ENCODE results near the gene DGLUCY. TPM values are rescaled to one million over a fixed set of nuclear protein-coding genes. Genes with fewer than 3 reads are reported as not detected.
"Not testable (repeated sequence)": the region's sequence is repeated elsewhere in the genome, so short reads cannot be mapped to it uniquely, and the experiment has no call there.

The DGLUCY gene
- total RNA-seq, 2 donors from 2014 or later, result 73.8 to 88.7 TPM

DNA sequence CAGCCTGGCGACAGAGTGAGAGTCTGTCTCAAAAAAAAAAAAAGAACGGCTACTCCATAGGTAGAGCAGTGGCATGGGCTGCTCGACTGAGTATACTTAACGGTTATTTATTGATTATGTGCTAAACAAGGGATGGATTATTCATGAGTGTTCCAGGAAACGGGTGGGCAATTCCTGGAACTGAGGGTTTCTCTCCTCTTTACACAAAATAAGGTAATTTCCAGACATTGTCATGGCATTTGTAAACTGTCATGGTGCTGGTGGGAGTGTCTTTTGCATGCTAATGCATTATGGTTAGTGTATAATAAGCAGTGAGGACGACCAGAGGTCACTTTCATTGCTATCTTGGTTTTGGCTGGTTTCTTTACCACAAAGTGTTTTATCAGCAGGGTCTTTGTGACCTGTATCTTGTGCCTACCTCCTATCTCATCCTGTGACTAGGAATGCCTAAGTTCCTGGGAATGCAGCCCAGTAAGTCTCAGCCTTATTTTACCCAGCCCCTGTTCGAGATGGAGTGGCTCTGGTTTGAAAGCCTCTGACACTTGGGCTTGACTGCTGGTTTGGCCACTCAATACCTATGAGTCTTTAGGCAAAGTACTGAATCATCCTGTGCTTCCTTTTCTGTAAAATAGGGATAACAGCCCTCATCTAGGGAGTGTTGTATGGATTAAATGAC is 3.2 kb downstream of the DGLUCY start:
- H3K4me1 Mint-ChIP-seq, result peaks cover 45% of the 10 kb centered on the region
- peak; percentile 30 for ATAC-seq (replicated peaks)
- H3K27ac Mint-ChIP-seq, result peak overlapping the region; percentile 95
- no peaks in the 10 kb centered on the region for H3K27me3 Mint-ChIP-seq
- peaks cover 74% of the 10 kb centered on the region for H3K36me3 Mint-ChIP-seq (ENCODE audit: low read depth)
- H3K4me3 Mint-ChIP-seq, result peak overlapping the region; percentile 86
- H3K9me3 Mint-ChIP-seq, result no peaks in the 10 kb centered on the region

DNA sequence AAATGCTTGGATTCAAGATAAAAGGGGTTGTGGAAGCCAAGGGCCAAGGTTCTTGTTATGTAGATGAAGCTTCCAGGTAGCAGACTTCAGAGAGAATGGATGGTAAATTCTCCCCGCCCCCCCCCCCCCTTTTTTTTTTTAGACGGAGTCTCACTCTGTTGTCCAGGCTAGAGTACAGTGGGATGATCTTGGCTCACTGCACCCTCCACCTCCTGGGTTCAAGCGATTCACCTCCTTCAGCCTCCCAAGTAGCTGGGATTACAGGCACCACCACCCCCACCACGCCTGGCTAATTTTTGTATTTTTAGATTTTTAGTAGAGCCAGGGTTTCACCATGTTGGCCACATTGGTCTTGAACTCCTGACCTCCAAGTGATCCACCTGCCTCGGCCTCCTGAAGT is 4.1 kb downstream of the DGLUCY start:
- Mint-ChIP-seq H3K27ac (peak overlapping the region; percentile 95), H3K4me3 (peak overlapping the region; percentile 86), H3K9me3 (no peaks in the 10 kb centered on the region), H3K36me3 (ENCODE audit: low read depth) (peaks cover 74% of the 10 kb centered on the region), H3K27me3 (no peaks in the 10 kb centered on the region), H3K4me1 (peaks cover 42% of the 10 kb centered on the region)
- ATAC-seq (replicated peaks), result no peak

DNA sequence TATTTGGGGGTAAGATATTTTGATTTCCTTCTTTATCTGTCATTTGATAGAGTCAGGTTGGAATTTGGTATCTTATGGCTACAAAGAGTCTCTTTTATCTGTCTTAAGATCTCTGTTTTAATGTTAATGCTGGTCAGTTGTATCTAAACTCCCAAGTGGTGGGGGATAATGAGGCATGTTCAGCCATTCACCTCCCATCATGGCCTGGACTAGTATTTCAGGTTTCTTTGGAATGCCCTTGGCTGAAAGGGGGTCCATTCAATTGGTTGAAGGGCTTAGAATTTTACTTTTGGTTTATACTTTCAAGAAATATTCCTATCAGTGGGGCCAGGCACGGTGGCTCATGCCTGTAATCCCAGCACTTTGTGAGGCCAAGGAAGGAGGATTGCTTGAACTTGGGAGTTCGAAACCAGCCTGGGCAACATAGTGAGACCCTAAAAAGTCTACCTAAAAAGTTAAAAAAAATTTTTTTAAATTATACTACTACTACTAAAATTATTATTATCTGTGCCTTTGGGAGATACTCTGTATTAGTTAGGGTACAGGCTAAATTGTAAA is 4.7 kb downstream of the DGLUCY start:
- Mint-ChIP-seq H3K36me3 (ENCODE audit: low read depth) (peaks cover 74% of the 10 kb centered on the region), H3K9me3 (no peaks in the 10 kb centered on the region), H3K27ac (peak overlapping the region; percentile 95), H3K4me3 (peak overlapping the region; percentile 86), H3K4me1 (peaks cover 37% of the 10 kb centered on the region), H3K27me3 (no peaks in the 10 kb centered on the region)
- no peak for ATAC-seq (replicated peaks)

DNA sequence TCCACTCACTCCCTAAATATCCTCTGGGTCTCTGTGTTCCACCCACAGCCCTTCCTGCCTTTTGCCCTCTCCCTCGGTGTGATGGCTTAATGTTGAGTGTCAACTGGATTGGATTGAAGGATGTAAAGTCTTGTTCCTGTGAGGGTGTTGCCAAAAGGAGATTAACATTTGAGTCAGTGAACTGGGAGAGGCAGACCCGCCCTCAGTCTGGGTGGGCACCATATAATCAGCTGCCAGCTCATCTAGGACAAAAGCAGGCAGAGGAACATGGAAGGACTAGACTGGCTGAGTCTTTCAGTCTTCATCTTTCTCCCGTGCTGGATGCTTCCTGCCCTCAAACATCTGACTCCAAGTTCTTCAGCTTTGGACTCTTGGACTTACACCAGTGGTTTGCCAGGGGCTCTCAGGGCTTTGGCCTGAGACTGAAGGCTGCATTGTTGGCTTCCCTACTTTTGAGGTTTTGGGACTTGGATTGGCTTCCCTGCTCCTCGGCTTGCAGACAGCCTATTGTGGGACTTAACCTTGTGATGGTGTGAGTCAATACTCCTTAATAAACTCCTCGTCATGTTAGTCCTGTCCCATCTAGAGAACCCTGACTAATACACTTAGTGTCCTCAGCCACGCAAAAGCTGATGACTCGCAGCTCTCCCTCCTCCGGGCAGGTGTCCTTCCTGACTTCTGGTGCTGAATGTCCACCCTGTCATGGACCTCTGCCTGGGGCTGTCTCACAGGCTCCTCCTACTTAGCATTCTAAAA is 5.9 kb downstream of the DGLUCY start:
- ATAC-seq (replicated peaks), result peak; percentile 13
- Mint-ChIP-seq H3K27me3 (no peaks in the 10 kb centered on the region), H3K9me3 (no peaks in the 10 kb centered on the region), H3K4me1 (peaks cover 34% of the 10 kb centered on the region), H3K4me3 (peak overlapping the region; percentile 86), H3K27ac (peak overlapping the region; percentile 95), H3K36me3 (ENCODE audit: low read depth) (peaks cover 76% of the 10 kb centered on the region)

DNA sequence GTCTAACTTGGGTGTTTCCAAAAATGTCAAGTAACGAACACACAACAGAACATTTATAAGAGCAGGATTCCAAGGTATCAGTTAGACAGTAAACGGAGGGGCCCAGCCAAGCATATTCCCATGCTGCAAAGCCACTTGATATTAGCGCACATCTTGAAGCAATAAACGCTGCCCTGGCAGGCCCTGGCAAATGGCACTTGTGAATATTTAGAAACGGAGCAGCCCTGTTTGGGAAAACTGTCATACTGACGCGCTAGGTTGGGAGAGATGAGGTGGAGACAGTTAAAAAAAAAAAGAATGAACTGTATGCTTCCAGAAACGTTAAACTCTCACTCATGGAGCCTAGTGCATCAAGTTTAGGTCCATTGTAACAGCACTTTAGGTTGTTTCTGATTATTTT is 9.3 kb downstream of the DGLUCY start:
- H3K4me3 Mint-ChIP-seq, result no peak overlapping the region
- no peak overlapping the region for H3K27ac Mint-ChIP-seq
- peaks cover 57% of the 10 kb centered on the region for H3K36me3 Mint-ChIP-seq (ENCODE audit: low read depth)
- H3K4me1 Mint-ChIP-seq, result peaks cover 26% of the 10 kb centered on the region
- no peaks in the 10 kb centered on the region for H3K9me3 Mint-ChIP-seq
- H3K27me3 Mint-ChIP-seq, result no peaks in the 10 kb centered on the region
- ATAC-seq (replicated peaks), result no peak

DNA sequence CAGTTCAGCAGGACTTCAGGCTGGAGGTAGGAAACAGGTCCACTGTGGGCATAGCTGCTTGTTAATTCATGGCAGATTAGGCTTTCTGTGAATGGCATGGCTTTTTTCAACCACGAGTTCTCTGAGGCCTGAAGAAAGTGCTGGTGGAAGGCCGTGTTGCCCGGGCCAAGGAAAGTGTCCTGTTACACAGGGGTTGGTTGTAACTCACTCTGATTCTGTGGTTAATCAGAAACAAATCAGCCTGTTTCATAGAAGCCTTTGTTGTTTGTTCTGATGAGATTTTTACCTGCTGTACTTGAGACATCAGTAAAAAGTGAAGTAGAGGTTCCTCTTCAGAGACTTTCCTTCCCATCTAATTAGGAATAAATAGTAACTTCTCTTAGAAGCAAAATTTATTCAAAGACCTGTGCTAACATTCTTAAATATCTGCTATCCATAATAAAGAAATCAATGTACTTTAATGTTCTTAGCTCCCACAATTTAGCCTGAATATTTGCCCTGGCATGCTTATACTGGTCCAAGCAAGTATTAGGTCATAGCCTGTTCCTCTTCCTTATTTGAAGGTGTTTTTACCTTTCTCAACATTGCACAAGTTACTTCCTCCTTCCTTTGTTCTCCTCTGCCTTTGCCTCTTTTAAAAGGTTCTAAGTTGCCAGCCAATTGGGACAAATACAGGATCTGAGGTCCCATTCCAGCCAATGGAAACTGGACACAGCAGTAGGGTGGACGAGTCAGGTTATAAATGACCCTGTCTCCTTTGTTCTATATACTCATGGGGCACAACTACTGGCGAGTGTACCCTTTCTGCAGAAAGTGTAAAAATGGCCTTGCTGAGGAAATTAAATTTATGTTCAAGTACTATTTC is 10.8 kb downstream of the DGLUCY start:
- H3K27ac Mint-ChIP-seq, result peak overlapping the region; percentile 15
- H3K27me3 Mint-ChIP-seq; ATAC-seq (replicated peaks); H3K4me3 Mint-ChIP-seq; H3K9me3 Mint-ChIP-seq: not testable (repeated sequence)
- peaks cover 26% of the 10 kb centered on the region for H3K4me1 Mint-ChIP-seq
- peaks cover 44% of the 10 kb centered on the region for H3K36me3 Mint-ChIP-seq (ENCODE audit: low read depth)

DNA sequence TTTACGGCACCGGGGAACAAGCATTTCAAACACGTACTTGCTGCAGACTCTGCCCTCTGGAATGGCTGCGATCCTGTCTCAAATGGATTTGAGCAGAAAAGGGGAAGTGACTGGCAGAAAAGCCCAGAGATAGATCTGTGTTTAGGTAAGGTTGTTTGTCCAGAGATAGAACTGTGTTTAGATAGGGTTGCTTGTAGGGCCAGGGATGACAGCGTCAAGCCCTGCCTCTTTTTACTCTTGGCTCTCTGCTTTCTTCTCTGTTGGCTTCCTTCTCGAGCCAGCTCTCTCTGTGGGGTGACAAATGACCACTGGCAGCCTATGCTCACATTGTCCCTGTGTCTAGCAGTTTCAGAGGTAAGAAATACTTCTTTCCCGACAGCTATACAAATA is 11.4 kb downstream of the DGLUCY start:
- Mint-ChIP-seq H3K4me3 (no peak overlapping the region), H3K27ac (peak overlapping the region; percentile 15), H3K36me3 (ENCODE audit: low read depth) (peaks cover 45% of the 10 kb centered on the region), H3K27me3 (no peaks in the 10 kb centered on the region), H3K4me1 (peaks cover 21% of the 10 kb centered on the region), H3K9me3 (no peaks in the 10 kb centered on the region)
- no peak for ATAC-seq (replicated peaks)

DNA sequence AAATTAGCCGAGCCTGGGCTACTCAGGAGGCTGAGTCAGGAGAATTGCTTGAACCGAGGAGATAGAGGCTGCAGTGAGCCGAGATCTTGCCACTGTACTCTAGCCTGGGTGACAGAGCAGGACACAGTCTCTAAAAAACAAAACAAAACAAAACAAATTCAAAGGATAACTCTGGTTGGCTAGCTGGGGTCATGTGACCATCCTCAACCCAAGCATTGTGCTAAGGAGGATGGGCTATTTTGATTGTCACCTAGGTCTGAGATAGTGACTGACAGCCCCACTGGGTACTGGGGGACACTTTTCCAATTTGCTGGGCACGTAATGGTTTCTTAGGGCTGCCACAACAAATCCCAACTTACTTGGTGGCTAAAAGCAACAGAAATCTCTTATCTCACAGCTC is 11.9 kb downstream of the DGLUCY start:
- no peaks in the 10 kb centered on the region for H3K9me3 Mint-ChIP-seq
- H3K27me3 Mint-ChIP-seq, result no peaks in the 10 kb centered on the region
- ATAC-seq (replicated peaks), result no peak
- H3K4me1 Mint-ChIP-seq, result peaks cover 18% of the 10 kb centered on the region
- H3K27ac Mint-ChIP-seq, result peak overlapping the region; percentile 15
- H3K4me3 Mint-ChIP-seq, result no peak overlapping the region
- peaks cover 45% of the 10 kb centered on the region for H3K36me3 Mint-ChIP-seq (ENCODE audit: low read depth)

DNA sequence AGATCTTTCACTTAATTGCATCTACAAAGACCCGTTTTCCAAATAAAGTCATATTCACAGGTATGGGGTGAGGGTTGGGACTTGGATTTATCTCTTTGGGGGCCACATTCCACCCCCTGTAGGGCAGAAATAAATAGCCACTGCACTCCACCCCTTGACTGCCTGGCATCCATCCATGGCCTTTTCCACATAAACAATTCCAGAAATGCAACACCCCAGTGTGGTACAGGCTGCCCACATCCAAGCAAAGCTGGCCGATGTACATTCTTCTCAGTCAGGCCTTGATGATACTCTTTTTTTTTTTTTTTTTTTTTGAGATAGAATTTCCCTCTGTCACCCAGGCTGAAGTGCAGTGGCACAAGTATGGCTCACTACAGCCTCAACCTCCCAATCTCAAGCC is 12.9 kb downstream of the DGLUCY start:
- H3K36me3 Mint-ChIP-seq (ENCODE audit: low read depth), result peaks cover 45% of the 10 kb centered on the region
- no peaks in the 10 kb centered on the region for H3K27me3 Mint-ChIP-seq
- no peak for ATAC-seq (replicated peaks)
- H3K9me3 Mint-ChIP-seq, result no peaks in the 10 kb centered on the region
- peaks cover 13% of the 10 kb centered on the region for H3K4me1 Mint-ChIP-seq
- no peak overlapping the region for H3K4me3 Mint-ChIP-seq
- H3K27ac Mint-ChIP-seq, result no peak overlapping the region

DNA sequence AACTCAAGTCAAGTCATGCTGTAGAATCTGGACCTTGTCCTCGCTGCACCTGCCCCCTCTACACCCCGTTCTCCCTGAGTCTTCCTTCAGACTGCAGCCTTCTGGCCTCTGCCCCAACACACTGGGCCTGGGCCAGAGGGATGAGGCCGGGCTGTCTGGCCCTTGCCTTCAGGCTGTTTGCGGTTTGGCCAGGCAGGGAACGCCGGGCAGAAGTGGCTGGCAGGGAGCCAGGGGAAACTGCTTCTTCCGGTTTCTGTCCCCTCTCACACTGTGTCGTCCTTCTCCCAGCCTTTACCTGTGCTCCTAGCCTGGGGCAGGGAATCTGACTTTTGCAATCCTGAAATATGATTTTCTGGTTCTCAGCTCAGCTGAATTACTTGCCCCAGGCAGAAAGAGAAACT is 13.5 kb downstream of the DGLUCY start:
- Mint-ChIP-seq H3K27ac (no peak overlapping the region), H3K4me1 (peaks cover 13% of the 10 kb centered on the region), H3K27me3 (no peaks in the 10 kb centered on the region), H3K4me3 (no peak overlapping the region), H3K9me3 (no peaks in the 10 kb centered on the region), H3K36me3 (ENCODE audit: low read depth) (peaks cover 50% of the 10 kb centered on the region)
- no peak for ATAC-seq (replicated peaks)

DNA sequence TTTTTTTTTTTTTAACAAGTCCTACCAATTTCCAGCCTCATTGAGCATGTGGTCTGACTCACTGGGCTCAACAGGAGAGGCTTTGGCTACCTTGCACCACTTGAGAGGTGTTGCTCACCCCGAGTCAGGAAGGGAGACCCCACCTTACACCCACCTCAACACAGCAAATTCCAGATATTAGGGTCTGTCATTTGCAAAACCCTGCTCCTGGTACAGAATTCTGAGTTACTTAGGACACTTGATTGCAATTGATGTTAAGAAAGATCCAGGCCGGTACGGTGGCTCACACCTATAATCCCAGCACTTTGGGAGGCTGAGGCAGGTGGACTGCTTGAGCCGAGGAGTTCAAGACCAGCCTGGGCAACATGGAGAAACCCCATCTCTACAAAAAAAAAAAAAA is 14.1 kb downstream of the DGLUCY start:
- Mint-ChIP-seq H3K4me3 (no peak overlapping the region), H3K9me3 (no peaks in the 10 kb centered on the region), H3K36me3 (ENCODE audit: low read depth) (peaks cover 55% of the 10 kb centered on the region), H3K27ac (no peak overlapping the region), H3K27me3 (no peaks in the 10 kb centered on the region), H3K4me1 (peaks cover 13% of the 10 kb centered on the region)
- no peak for ATAC-seq (replicated peaks)

DNA sequence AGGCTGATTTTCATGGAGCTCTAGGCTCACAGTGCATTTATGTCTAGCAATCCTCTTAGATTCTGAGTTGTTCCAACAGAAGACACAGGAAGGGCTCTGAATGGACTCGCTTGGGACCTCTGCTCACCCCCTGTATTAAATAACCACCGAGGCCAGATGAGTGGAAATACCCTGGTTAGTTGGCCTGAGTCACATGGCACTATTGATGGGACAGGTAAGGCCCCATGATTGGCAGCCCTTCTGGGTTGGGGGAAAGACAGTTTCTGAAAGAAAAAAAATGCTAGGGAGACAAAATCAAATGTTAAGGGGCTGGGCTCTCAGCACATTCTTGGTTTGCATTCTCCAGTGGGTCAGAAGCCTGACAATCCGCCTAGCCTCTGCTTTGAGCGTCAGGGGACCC is 14.8 kb downstream of the DGLUCY start:
- Mint-ChIP-seq H3K36me3 (ENCODE audit: low read depth) (peaks cover 60% of the 10 kb centered on the region), H3K4me3 (no peak overlapping the region), H3K27ac (peak overlapping the region; percentile 70), H3K9me3 (no peaks in the 10 kb centered on the region), H3K27me3 (no peaks in the 10 kb centered on the region), H3K4me1 (peaks cover 13% of the 10 kb centered on the region)
- no peak for ATAC-seq (replicated peaks)

DNA sequence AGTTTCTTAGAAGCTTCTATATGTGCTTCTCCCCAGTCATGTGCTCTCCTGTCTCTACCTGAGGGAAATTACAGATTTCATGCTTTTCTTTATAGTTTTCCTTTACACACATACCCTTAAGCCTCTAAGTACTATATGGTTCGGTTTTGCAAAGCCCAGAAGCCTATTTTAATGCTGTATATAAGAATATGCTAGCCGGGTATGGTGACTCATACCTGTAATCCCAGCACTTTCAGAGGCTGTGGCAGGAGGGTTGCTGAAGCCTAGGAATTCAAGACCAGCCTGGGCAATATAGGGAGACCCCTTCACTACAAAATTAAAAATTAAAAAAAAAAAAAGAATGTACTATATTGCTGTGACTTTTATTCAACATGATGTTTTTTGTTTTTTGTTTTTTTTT is 15.4 kb downstream of the DGLUCY start:
- Mint-ChIP-seq H3K27ac (no peak overlapping the region), H3K36me3 (ENCODE audit: low read depth) (peaks cover 63% of the 10 kb centered on the region), H3K4me1 (peaks cover 13% of the 10 kb centered on the region), H3K9me3 (no peaks in the 10 kb centered on the region), H3K27me3 (no peaks in the 10 kb centered on the region), H3K4me3 (no peak overlapping the region)
- peak; percentile 44 for ATAC-seq (replicated peaks)

DNA sequence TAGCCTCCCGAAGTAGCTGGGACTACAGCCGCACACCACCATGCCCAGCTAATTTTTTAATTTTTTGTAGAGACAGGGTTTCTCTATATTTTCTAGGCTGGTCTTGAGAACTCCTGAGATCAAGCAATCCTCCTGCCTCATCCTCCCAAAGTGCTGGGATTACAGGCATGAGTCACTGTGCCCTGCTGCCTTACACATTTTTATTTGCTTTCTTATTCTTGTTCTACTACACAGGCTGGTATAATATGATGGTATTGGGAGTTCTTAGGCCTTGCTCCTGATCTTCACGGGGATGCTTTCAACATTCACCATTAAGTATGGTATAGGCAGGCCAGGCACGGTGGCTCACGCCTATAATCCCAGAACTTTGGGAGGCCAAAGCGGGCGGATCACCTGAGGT is 21.2 kb downstream of the DGLUCY start:
- no peaks in the 10 kb centered on the region for H3K27me3 Mint-ChIP-seq
- ATAC-seq (replicated peaks), result no peak
- no peak overlapping the region for H3K4me3 Mint-ChIP-seq
- H3K36me3 Mint-ChIP-seq (ENCODE audit: low read depth), result peaks cover 49% of the 10 kb centered on the region
- no peak overlapping the region for H3K27ac Mint-ChIP-seq
- no peaks in the 10 kb centered on the region for H3K9me3 Mint-ChIP-seq
- H3K4me1 Mint-ChIP-seq, result peaks cover 6% of the 10 kb centered on the region
